Activated T-helper 1 cell treated with anti-CD3 and anti-CD28 coated beads, Interleukin-12 subunit alpha, Interleukin-12 subunit beta, Interleukin-2, Interleukin-4 antibody, amounts not matched to agents 30 ng/mL and 10 ng/mL and 1 ng/mL, durations not matched to agents 14 hours and 24 hours and 36 hours (primary cell): Measurements from ENCODE around the gene UVSSA. TPM values are rescaled to one million over a fixed set of nuclear protein-coding genes. Genes with fewer than 3 reads are reported as not detected.

ENCODE experiments used
- DNase-seq: peaks from one replicate; pipeline ENCODE4 v3.0.0; 2021; ENCODE audit warnings: low spot score
- H3K27ac Mint-ChIP-seq: one replicate; pipeline ENCODE4 v1.8.0; 2021; ENCODE audit warnings: mild to moderate bottlenecking, mixed read lengths
- H3K27me3 Mint-ChIP-seq: one replicate; pipeline ENCODE4 v1.8.0; 2022; ENCODE audit warnings: mild to moderate bottlenecking, moderate library complexity, mixed read lengths; ENCODE audit not compliant: insufficient read depth
- H3K36me3 Mint-ChIP-seq: one replicate; pipeline ENCODE4 v1.8.0; 2021; ENCODE audit warnings: low read depth, mixed read lengths
- H3K4me1 Mint-ChIP-seq: one replicate; pipeline ENCODE4 v1.8.0; 2021; ENCODE audit warnings: low read depth, mixed read lengths
- H3K4me3 Mint-ChIP-seq: one replicate; pipeline ENCODE4 v1.8.0; 2021; ENCODE audit warnings: mild to moderate bottlenecking, moderate library complexity, mixed read lengths
- H3K9me3 Mint-ChIP-seq: one replicate; pipeline ENCODE4 v1.8.0; 2021; ENCODE audit warnings: mixed read lengths
- intact Hi-C: fragments of 100-400 bp; cut with micrococcal nuclease; formaldehyde crosslinking; loops from one replicate; pipeline ENCODE4 v1.15.1; 2024
- total RNA-seq: library from RNA; stranded (reverse); gene quantifications from 2 replicates; pipeline ENCODE4 v1.2.3, GENCODE V29; 2022

UVSSA gene
- total RNA-seq, 1 donor from 2014 or later, result 25.8 TPM

GRCh38 chr4:1338752-1339414, 8.1 kb upstream of the UVSSA start:
- peaks cover 4% of the 10 kb centered on the region for H3K9me3 Mint-ChIP-seq
- H3K27ac Mint-ChIP-seq, result no peak overlapping the region
- H3K4me1 Mint-ChIP-seq, result peaks cover 29% of the 10 kb centered on the region
- intact Hi-C loops, result no loop called here
- no peak overlapping the region for H3K4me3 Mint-ChIP-seq
- no peaks in the 10 kb centered on the region for H3K27me3 Mint-ChIP-seq
- peaks cover 60% of the 10 kb centered on the region for H3K36me3 Mint-ChIP-seq
- DNase-seq, result no peak

DNA sequence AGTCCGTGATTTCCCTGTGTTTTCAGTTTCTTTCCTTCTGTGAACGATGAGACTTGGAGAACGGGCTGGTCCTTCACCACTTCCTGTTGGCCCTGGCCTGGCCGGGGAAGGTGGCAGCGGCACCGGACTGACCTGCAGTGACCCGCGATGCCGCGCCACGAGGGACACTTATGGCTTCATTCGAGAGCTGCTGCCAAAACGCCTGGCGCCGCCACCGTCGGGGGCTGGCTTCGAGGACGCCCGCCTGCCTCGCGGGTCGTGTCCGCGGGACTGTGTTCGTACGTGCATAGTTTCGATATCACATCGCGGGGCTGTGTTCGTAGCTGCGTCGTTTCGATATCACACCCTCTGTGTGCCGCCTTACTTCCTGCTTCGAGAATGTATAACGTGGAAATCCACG, 7.5 kb upstream of the UVSSA start:
- Mint-ChIP-seq H3K27ac (no peak overlapping the region), H3K4me3 (no peak overlapping the region)
- intact Hi-C loops, result no loop called here

GRCh38 chr4:1340181-1340747, 6.7 kb upstream of the UVSSA start:
- intact Hi-C loops, result loop anchor here (10.0 kb wide), 2 partner anchors 515 to 1075 kb away; partner anchors contain the start of genes CFAP99, LETM1 and ZFYVE28
- Mint-ChIP-seq H3K27me3 (no peaks in the 10 kb centered on the region), H3K4me3 (no peak overlapping the region), H3K4me1 (peaks cover 28% of the 10 kb centered on the region), H3K27ac (no peak overlapping the region), H3K36me3 (peaks cover 52% of the 10 kb centered on the region), H3K9me3 (peaks cover 4% of the 10 kb centered on the region)
- no peak for DNase-seq

More for the DNA sequence above, 7.5 kb upstream of the UVSSA start:
- peaks cover 28% of the 10 kb centered on the region for H3K4me1 Mint-ChIP-seq
- H3K9me3 Mint-ChIP-seq, result peaks cover 4% of the 10 kb centered on the region
- no peaks in the 10 kb centered on the region for H3K27me3 Mint-ChIP-seq
- DNase-seq, result no peak
- H3K36me3 Mint-ChIP-seq, result peaks cover 56% of the 10 kb centered on the region

DNA sequence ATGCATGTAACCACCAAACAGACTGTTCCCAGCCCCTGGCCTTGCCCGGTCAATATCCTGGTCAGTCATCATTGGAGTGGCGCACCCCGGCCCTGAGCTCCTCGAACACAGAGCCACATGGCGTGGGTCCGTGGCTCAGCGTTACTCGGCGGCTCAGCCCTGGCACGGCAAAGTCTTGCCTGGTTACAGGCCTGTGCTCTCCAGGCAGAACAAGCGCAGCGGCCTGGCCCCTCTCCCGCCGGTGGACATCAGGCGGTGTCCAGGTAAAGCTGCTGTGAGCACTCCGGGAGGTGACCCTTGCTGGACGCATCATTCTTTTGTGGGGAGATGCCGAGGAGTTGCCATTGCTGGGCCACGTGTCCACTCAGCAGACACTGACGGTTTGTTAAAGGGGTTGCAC, 6.1 kb upstream of the UVSSA start:
- intact Hi-C loops, result loop anchor here (10.0 kb wide), 2 partner anchors 514 to 1074 kb away; partner anchors contain the start of genes CFAP99, LETM1 and ZFYVE28
- peaks cover 4% of the 10 kb centered on the region for H3K9me3 Mint-ChIP-seq
- no peak for DNase-seq
- H3K27ac Mint-ChIP-seq, result no peak overlapping the region
- peaks cover 2% of the 10 kb centered on the region for H3K27me3 Mint-ChIP-seq
- H3K36me3 Mint-ChIP-seq, result peaks cover 51% of the 10 kb centered on the region
- no peak overlapping the region for H3K4me3 Mint-ChIP-seq
- H3K4me1 Mint-ChIP-seq, result peaks cover 33% of the 10 kb centered on the region

DNA sequence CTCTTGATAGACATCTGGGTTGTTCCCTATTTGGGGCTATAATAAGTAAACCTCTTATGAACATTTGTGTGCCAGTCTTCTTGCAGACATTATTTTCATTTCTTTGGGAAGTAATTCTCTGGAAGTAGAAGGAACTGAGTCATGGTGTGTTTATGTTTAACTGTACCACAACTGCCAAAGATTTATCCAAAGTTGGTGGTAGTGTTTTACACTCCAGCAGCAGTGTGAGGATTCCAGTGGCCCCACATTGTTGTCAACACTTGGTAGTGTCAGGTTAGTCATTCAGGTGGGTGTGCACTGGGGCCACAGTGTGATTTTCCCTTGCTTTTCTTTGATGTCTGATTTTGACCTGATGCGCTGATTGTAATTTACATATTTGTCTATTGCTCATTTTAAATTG, 5.0 kb upstream of the UVSSA start:
- H3K27me3 Mint-ChIP-seq, result peaks cover 2% of the 10 kb centered on the region
- DNase-seq, result no peak
- no peak overlapping the region for H3K4me3 Mint-ChIP-seq
- intact Hi-C loops, result loop anchor here (10.0 kb wide), 2 partner anchors 513 to 1073 kb away; partner anchors contain the start of genes CFAP99, LETM1 and ZFYVE28
- H3K27ac Mint-ChIP-seq, result peak overlapping the region; percentile 40
- peaks cover 42% of the 10 kb centered on the region for H3K36me3 Mint-ChIP-seq
- H3K4me1 Mint-ChIP-seq, result peaks cover 25% of the 10 kb centered on the region
- H3K9me3 Mint-ChIP-seq, result no peaks in the 10 kb centered on the region

- Mint-ChIP-seq H3K4me1 (peaks cover 26% of the 10 kb centered on the region), H3K36me3 (peaks cover 28% of the 10 kb centered on the region), H3K9me3 (no peaks in the 10 kb centered on the region), H3K4me3 (peak overlapping the region; percentile 92), H3K27me3 (peaks cover 2% of the 10 kb centered on the region), H3K27ac (peak overlapping the region; percentile 73)
- no peak for DNase-seq
- intact Hi-C loops, result loop anchor here (5.0 to 10.0 kb wide), 7 partner anchors 37 to 1222 kb away; partner anchors contain the start of genes CFAP99, DGKQ, FAM193A and LETM1
Measured at GRCh38 chr4:1344696-1345095, 2.3 kb upstream of the UVSSA start.

DNA sequence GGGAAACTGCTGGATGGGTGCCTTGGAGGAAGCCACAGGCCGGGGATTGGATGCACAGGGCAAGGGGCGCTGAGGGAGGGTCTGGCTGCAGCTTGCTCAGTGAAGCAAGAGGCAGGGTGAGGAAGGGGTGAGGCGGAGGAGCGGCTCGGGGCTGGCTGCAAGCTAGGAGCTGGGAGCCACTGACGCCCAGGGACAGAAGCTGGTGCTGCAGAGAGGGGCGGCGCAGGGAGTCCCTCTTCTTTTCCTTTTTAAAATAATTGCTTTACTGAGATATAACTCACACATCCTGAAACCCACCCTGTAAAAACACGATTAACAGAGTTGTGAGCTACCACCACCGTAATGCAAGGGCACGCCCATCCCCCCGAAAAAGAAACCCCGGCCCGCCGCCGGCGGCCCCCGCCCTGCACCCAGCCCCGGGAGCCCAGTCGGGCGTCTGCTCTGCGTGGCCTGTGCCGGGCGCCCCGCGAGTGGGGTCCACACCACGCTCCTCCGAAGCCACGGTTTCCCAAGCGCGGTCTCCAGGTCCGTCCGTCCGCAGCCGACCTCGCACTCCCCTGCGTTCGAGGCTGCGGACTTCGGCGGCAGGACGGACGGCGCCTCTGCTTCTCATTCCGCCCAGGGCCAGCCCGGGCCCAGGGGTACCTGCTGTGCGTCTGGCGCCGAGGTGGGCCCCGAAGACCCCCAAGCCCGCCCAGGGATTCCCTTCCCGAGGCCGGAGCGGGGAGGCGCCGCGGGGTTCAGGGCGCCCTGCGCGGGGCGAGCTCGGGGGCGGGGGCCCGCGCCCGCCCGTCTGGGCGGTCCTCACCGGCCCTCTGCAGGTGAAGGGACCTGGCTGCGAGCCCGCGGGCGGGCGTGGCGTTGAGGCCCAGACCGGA, 866 bp upstream of the UVSSA start:
- Mint-ChIP-seq H3K9me3 (no peaks in the 10 kb centered on the region), H3K4me1 (peaks cover 26% of the 10 kb centered on the region), H3K27ac (peak overlapping the region; percentile 90), H3K36me3 (peaks cover 24% of the 10 kb centered on the region), H3K4me3 (peak overlapping the region; percentile 92), H3K27me3 (peaks cover 2% of the 10 kb centered on the region)
- intact Hi-C loops, result loop anchor here (1.0 to 10.0 kb wide), 13 partner anchors 15 to 1224 kb away; partner anchors contain the start of genes CFAP99, CTBP1, DGKQ and FAM193A
- peak; percentile 43 for DNase-seq

DNA sequence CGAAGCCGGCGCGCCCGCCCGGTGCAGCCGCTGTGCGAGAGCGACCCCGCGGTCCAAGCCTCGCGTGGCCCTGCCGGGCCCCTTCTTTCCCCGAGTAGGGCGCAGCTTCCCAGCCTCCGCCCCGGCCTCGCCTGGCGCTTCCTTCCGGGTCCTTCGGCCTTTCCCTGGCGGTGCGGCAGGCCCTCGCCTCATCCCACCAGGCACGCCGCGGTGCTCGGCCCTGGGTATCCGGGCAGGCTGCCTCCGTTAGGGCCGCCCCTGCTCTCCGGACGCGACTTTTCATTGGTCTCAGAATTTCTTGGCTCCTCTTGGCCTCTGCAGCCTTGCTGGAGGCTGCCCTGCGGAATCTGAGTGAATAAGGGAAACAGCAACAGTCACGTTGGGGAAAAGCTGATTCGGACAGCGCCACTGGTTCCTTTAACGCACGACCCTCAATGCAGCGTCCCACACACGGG, 429 bp downstream of the UVSSA start:
- intact Hi-C loops, result loop anchor here (1.0 to 10.0 kb wide), 15 partner anchors 17 to 1225 kb away; partner anchors contain the start of genes CFAP99, DGKQ, FAM193A and FAM53A
- Mint-ChIP-seq H3K27ac (peak overlapping the region; percentile 92), H3K4me3 (peak overlapping the region; percentile 91), H3K4me1 (peaks cover 35% of the 10 kb centered on the region), H3K36me3 (peaks cover 13% of the 10 kb centered on the region), H3K27me3 (peaks cover 2% of the 10 kb centered on the region), H3K9me3 (no peaks in the 10 kb centered on the region)
- DNase-seq, result peak; percentile 55

DNA sequence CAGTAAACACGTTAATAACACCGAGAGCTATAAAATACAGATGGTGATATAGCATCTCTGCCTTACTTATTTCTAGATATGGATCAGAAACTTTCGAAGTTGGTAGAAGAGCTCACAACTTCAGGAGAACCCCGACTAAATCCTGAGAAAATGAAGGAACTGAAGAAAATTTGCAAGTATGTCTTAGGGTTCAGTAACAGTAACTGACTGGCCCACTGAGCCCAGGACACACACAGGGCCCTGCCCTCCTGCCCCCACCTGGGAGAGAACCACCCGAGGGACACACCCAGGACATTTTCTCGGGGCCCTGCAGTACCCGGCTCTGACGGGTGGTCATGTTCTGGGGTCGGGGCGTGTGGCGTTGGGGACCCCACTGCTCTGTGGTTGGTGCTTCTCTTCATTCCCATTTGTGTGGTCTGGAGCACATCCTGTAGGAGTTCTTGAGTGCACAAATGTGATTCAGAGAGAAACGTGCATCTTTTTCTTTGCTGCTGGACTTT, 1.1 kb downstream of the UVSSA start:
- no peak for DNase-seq
- peak overlapping the region; percentile 92 for H3K27ac Mint-ChIP-seq
- peaks cover 11% of the 10 kb centered on the region for H3K36me3 Mint-ChIP-seq
- H3K4me3 Mint-ChIP-seq, result peak overlapping the region; percentile 91
- H3K9me3 Mint-ChIP-seq, result no peaks in the 10 kb centered on the region
- peaks cover 2% of the 10 kb centered on the region for H3K27me3 Mint-ChIP-seq
- H3K4me1 Mint-ChIP-seq, result peaks cover 35% of the 10 kb centered on the region
- intact Hi-C loops, result loop anchor here (5.0 to 10.0 kb wide), 7 partner anchors 41 to 1226 kb away; partner anchors contain the start of genes CFAP99, DGKQ, FAM193A and LETM1

DNA sequence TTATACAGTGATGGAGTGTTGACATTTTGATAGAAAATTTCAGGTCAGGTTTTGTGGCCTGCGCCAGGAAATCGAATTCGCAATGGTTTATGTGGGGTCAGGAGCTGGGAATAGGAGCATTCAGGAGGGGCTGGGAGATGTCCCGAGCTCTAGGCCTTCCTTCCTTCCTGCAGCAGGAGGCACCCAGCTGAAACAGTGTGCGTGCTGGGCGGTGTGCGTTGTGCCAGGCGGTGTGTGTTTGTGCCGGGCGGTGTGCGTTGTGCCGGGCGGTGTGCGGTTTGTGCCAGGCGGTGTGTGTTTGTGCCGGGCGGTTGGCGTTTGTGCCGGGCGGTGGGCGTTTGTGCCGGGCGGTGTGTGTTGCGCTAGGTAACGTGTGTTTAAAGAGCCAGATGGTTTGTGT, 1.7 kb downstream of the UVSSA start:
- Mint-ChIP-seq H3K27ac (peak overlapping the region; percentile 49), H3K4me3 (peak overlapping the region; percentile 91), H3K27me3 (peaks cover 2% of the 10 kb centered on the region), H3K36me3 (peaks cover 10% of the 10 kb centered on the region), H3K4me1 (peaks cover 35% of the 10 kb centered on the region), H3K9me3 (no peaks in the 10 kb centered on the region)
- intact Hi-C loops, result loop anchor here (5.0 to 10.0 kb wide), 7 partner anchors 41 to 1226 kb away; partner anchors contain the start of genes CFAP99, DGKQ, FAM193A and LETM1
- DNase-seq, result no peak

- H3K36me3 Mint-ChIP-seq, result peaks cover 7% of the 10 kb centered on the region
- intact Hi-C loops, result loop anchor here (5.0 to 10.0 kb wide), 7 partner anchors 42 to 1227 kb away; partner anchors contain the start of genes CFAP99, DGKQ, FAM193A and LETM1
- peaks cover 2% of the 10 kb centered on the region for H3K27me3 Mint-ChIP-seq
- H3K27ac Mint-ChIP-seq, result peak overlapping the region; percentile 49
- peaks cover 32% of the 10 kb centered on the region for H3K4me1 Mint-ChIP-seq
- no peak for DNase-seq
- no peaks in the 10 kb centered on the region for H3K9me3 Mint-ChIP-seq
- H3K4me3 Mint-ChIP-seq, result peak overlapping the region; percentile 15
Measured at GRCh38 chr4:1349359-1350168, 2.6 kb downstream of the UVSSA start.
